Kidney (tissue), 14 donors: ENCODE data around the gene COBL. TPM values are rescaled to one million over a fixed set of nuclear protein-coding genes. Genes with fewer than 3 reads are reported as not detected.

Experiments
- DNase-seq, 5 donors: peaks; one replicate each; pipeline ENCODE4 v3.0.0-alpha.2; 2013 to 2020
- FAIRE-seq: peaks from 2 replicates; lab custom pipeline; 2012; peaks lifted over from hg19 to GRCh38; lab: Jason Lieb, UNC
- H3K27ac ChIP-seq, 2 donors: one replicate each; pipeline ENCODE4 v1.7.0; 2013; ENCODE audit warnings: low read depth in 2 of 2, low read length in 2 of 2, inconsistent platforms in 1 of 2
- H3K27me3 ChIP-seq: one replicate; pipeline ENCODE4 v1.7.1; 2013; ENCODE audit warnings: low read length, inconsistent platforms; ENCODE audit not compliant: control insufficient read depth, insufficient read depth
- H3K36me3 ChIP-seq, 3 donors: one replicate each; pipeline versions ENCODE4 v1.7.0 to v1.7.1; 2013; ENCODE audit warnings: low read length in 3 of 3, control low read depth in 1 of 3, inconsistent platforms in 1 of 3; ENCODE audit not compliant: insufficient read depth in 3 of 3, control insufficient read depth in 2 of 3
- H3K4me1 ChIP-seq, 3 donors: one replicate each; pipeline versions ENCODE4 v1.7.0 to v1.7.1; 2013; ENCODE audit warnings: low read length in 3 of 3, inconsistent platforms in 1 of 3, low read depth in 1 of 3; ENCODE audit not compliant: control insufficient read depth in 2 of 3, insufficient read depth in 2 of 3
- H3K4me3 ChIP-seq, 3 donors: one replicate each; pipeline versions ENCODE4 v1.7.0 to v1.8.1; 2013; ENCODE audit warnings: low read length in 3 of 3, control low read depth in 1 of 3, inconsistent platforms in 1 of 3
- H3K9ac ChIP-seq, 3 donors: one replicate each; pipeline versions ENCODE4 v1.7.0 to v1.7.1; 2013; ENCODE audit warnings: low read length in 3 of 3, control low read depth in 1 of 3, inconsistent platforms in 1 of 3
- H3K9me3 ChIP-seq, 3 donors: one replicate each; pipeline versions ENCODE4 v1.7.0 to v1.7.1; 2013; ENCODE audit warnings: low read length in 3 of 3, control low read depth in 1 of 3, inconsistent platforms in 1 of 3; ENCODE audit not compliant: control insufficient read depth in 2 of 3, insufficient read depth in 1 of 3
- CTCF ChIP-seq: IDR thresholded peaks from 3 replicates; pipeline ENCODE4 v1.5.1; 2012; ENCODE audit warnings: mild to moderate bottlenecking, moderate library complexity, borderline replicate concordance; ENCODE audit not compliant: insufficient read depth; ENCODE audit errors: extremely low read depth
- intact Hi-C: fragments of 100-400 bp; cut with DNase I; formaldehyde crosslinking; loops from one replicate; pipeline ENCODE4 v1.11.1; 2022
- polyA plus RNA-seq: library from polyadenylated mRNA; stranded (reverse); fragments of 350-450 nt; fragmentation: Illumina TruSeq; extraction: RNeasy Lipid Tissue Mini Kit (QIAGEN cat#74804); gene quantifications from one replicate; pipeline ENCODE4 v1.2.3, GENCODE V29; 2014; ENCODE audit warnings: low read depth, low replicate concordance; ENCODE audit not compliant: insufficient read depth
- total RNA-seq: library from RNA; stranded (reverse); fragmentation: NEBNext Ultra II Directional; extraction: Animal tissue kit (Norgen Biotek cat#: 25700); gene quantifications from one replicate; pipeline ENCODE4 v1.2.1, GENCODE V29; 2021
- donor health status: control.
- donor health status: control.
- donor health status: control.
- donor health status: control.
- donor health status: control.
- donor health status: DM: yes; HTN: yes; CAD: no.
- donor health status: Normal renal cell carcinoma (clear cell type).

The COBL gene
- total and polyA plus RNA-seq, 2 donors from 2014 or later = 9.8 to 42.7 TPM

GRCh38 chr7:51249991-51250390 is 66.6 kb downstream of the COBL start:
- DNase-seq (no peak), FAIRE-seq (no peak)
- Histone ChIP-seq H3K9ac (no peak overlapping the region), H3K9me3 (no peaks in the 10 kb centered on the region), H3K36me3 (no peaks in the 10 kb centered on the region), H3K27me3 (no peaks in the 10 kb centered on the region), H3K4me1 (peaks cover 0 to 4% (median 0%) of the 10 kb centered on the region in 3 donors), H3K27ac (no peak overlapping the region), H3K4me3 (no peak overlapping the region)
- intact Hi-C loops = no loop called here
- no peak for TF ChIP-seq CTCF

- Histone ChIP-seq H3K9me3 (no peaks in the 10 kb centered on the region), H3K9ac (no peak overlapping the region), H3K36me3 (no peaks in the 10 kb centered on the region), H3K4me3 (no peak overlapping the region), H3K4me1 (peaks cover 0 to 4% (median 0%) of the 10 kb centered on the region in 3 donors), H3K27me3 (no peaks in the 10 kb centered on the region), H3K27ac (no peak overlapping the region)
- FAIRE-seq (no peak), DNase-seq (no peak)
- intact Hi-C loops = no loop called here
- TF ChIP-seq CTCF = no peak
Measured at GRCh38 chr7:51249187-51249945, 67.2 kb downstream of the COBL start.

GRCh38 chr7:51246258-51247245 is 70.1 kb downstream of the COBL start:
- TF ChIP-seq CTCF = no peak
- Histone ChIP-seq H3K27me3 (no peaks in the 10 kb centered on the region), H3K27ac (no peak overlapping the region), H3K4me3 (no peak overlapping the region), H3K36me3 (no peaks in the 10 kb centered on the region), H3K4me1 (peaks cover 0 to 4% (median 0%) of the 10 kb centered on the region in 3 donors), H3K9me3 (no peaks in the 10 kb centered on the region), H3K9ac (no peak overlapping the region)
- intact Hi-C loops = no loop called here
- DNase-seq = no peak
- FAIRE-seq = no peak
